Mucosa of stomach (tissue), 1 donor: ENCODE measurements around the gene IFRD2.

Experiments used
- H3K27me3 ChIP-seq: one replicate; pipeline ENCODE4 v1.7.0; 2013; ENCODE audit warnings: mild to moderate bottlenecking, low read length; ENCODE audit not compliant: control insufficient read depth, insufficient read depth
- H3K36me3 ChIP-seq: one replicate; pipeline ENCODE4 v1.7.0; 2013; ENCODE audit warnings: low read length; ENCODE audit not compliant: control insufficient read depth, insufficient read depth
- H3K4me1 ChIP-seq: one replicate; pipeline ENCODE4 v1.7.0; 2013; ENCODE audit warnings: mild to moderate bottlenecking, low read length; ENCODE audit not compliant: control insufficient read depth, insufficient read depth
- H3K4me3 ChIP-seq: one replicate; pipeline ENCODE4 v1.7.0; 2013; ENCODE audit warnings: low read length
- H3K9ac ChIP-seq: one replicate; pipeline ENCODE4 v1.7.0; 2013; ENCODE audit warnings: mild to moderate bottlenecking, low read length, moderate library complexity
- H3K9me3 ChIP-seq: one replicate; pipeline ENCODE4 v1.7.0; 2013; ENCODE audit warnings: mild to moderate bottlenecking, low read length, moderate library complexity; ENCODE audit not compliant: control insufficient read depth
- donor health status: Pancreatic carcinoma.

IFRD2 gene

GRCh38 chr3:50242851-50243542 lies 49.2 kb downstream of the IFRD2 start:
- H3K9me3 ChIP-seq: no peaks in the 10 kb centered on the region
- H3K9ac ChIP-seq: peak overlapping the region; percentile 7
- H3K4me3 ChIP-seq: no peak overlapping the region
- peaks cover 81% of the 10 kb centered on the region for H3K4me1 ChIP-seq
- H3K27me3 ChIP-seq: no peaks in the 10 kb centered on the region
- H3K36me3 ChIP-seq: no peaks in the 10 kb centered on the region

- Histone ChIP-seq H3K36me3 (no peaks in the 10 kb centered on the region), H3K27me3 (peaks cover 4% of the 10 kb centered on the region), H3K4me1 (peaks cover 81% of the 10 kb centered on the region), H3K9ac (peak overlapping the region; percentile 7), H3K4me3 (no peak overlapping the region), H3K9me3 (no peaks in the 10 kb centered on the region)
These were observed 49.9 kb downstream of the IFRD2 start for GRCh38 chr3:50242381-50242770.

GRCh38 chr3:50241713-50242380 lies 50.4 kb downstream of the IFRD2 start:
- H3K36me3 ChIP-seq: no peaks in the 10 kb centered on the region
- H3K4me1 ChIP-seq: peaks cover 81% of the 10 kb centered on the region
- peak overlapping the region; percentile 7 for H3K9ac ChIP-seq
- H3K9me3 ChIP-seq: no peaks in the 10 kb centered on the region
- no peak overlapping the region for H3K4me3 ChIP-seq
- peaks cover 9% of the 10 kb centered on the region for H3K27me3 ChIP-seq

DNA sequence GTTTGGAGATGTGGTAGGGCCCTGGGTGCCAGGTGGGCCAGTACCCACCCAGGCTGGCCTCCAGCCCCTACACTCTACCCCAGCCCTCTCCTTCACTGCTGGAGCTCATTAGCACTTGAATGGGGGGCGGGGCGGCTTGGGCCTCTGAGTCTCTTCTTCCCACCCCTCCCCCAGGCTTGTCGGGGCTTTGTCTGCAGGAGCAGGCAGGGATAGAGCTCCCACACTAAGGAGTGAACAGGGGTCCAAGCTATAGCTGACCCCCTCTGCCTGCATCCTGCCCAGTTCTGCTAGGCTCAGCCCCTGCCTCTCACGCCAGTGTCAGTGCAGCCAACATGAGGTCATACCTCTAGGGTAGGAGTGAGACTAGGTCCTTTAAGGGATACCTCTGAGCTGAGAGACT lies 51.1 kb downstream of the IFRD2 start:
- no peaks in the 10 kb centered on the region for H3K9me3 ChIP-seq
- H3K36me3 ChIP-seq: no peaks in the 10 kb centered on the region
- H3K27me3 ChIP-seq: peaks cover 12% of the 10 kb centered on the region
- no peak overlapping the region for H3K4me3 ChIP-seq
- H3K9ac ChIP-seq: no peak overlapping the region
- H3K4me1 ChIP-seq: peaks cover 80% of the 10 kb centered on the region

DNA sequence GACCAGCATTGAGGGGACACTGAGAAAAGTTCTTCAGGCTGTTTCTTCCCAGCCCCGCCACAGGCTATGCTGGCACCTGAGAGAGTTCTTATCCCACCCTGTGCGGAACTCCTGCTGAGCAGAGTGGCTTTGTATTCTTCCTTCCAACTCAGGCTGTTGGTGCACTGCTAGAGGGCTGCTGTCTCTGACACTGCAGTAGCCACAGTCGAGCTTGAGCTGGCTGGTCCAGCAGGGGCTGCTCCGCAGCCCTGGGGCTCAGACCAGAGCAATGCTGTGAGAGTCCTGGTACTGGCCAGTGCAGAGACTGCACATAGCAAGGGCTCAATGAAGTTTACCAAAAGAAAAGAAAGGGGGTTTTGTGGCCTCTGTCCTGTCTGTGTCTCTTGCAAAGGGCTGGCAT lies 52.6 kb downstream of the IFRD2 start:
- Histone ChIP-seq H3K9ac (no peak overlapping the region), H3K27me3 (peaks cover 12% of the 10 kb centered on the region), H3K36me3 (no peaks in the 10 kb centered on the region), H3K4me3 (no peak overlapping the region), H3K4me1 (peaks cover 82% of the 10 kb centered on the region), H3K9me3 (no peaks in the 10 kb centered on the region)

DNA sequence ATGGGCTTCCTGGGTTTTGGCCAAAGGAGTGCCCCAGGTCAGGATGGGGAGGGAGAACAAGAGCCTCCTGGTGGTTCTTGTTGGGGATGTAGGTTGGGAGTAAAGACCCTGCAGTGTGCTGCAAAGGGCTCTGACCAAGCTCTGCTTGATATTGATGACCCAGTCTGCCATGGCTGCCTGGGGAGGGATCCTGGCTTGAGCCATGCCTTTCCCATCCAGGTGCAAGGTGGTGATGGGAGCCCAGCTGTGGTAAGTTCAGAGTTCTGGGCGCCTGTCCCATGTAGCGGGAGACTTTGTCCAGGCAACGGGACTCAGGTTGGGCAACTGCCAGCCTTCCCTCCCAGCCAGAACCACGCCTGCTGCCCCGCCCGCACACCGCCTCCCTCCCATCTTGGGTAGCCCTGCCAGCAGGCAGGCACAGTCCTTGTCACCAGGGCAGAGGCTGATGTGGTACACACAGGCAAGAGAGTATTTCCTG lies 53.6 kb downstream of the IFRD2 start:
- peak overlapping the region; percentile 87 for H3K4me3 ChIP-seq
- peaks cover 79% of the 10 kb centered on the region for H3K4me1 ChIP-seq

GRCh38 chr3:50237754-50238548 lies 54.3 kb downstream of the IFRD2 start:
- Histone ChIP-seq H3K9me3 (no peaks in the 10 kb centered on the region), H3K9ac (peak overlapping the region; percentile 78), H3K4me1 (peaks cover 72% of the 10 kb centered on the region), H3K4me3 (peak overlapping the region; percentile 87), H3K36me3 (no peaks in the 10 kb centered on the region), H3K27me3 (peaks cover 12% of the 10 kb centered on the region)

More for the DNA sequence above, 53.6 kb downstream of the IFRD2 start:
- Histone ChIP-seq H3K9ac (peak overlapping the region; percentile 78), H3K36me3 (no peaks in the 10 kb centered on the region), H3K9me3 (no peaks in the 10 kb centered on the region), H3K27me3 (peaks cover 12% of the 10 kb centered on the region)
